OCI-LY7 (cell line): Measurements from ENCODE around the gene MGMT.

Source experiments
- EZH2phosphoT487 ChIP-seq: fragments of 200-600 bp; sonication (generic); IDR thresholded peaks from 2 replicates; pipeline ENCODE4 v1.6.1; 2018; ENCODE audit warnings: low read depth, borderline replicate concordance, mild to moderate bottlenecking, mixed run types, antibody characterized with exemption, low read length, moderate library complexity, mixed read lengths
- TF ChIP-seq, protein P1 (sequence below): fragments of 200-600 bp; sonication (generic); conservative IDR thresholded peaks from 2 replicates; pipeline ENCODE4 v1.5.1; 2014; ENCODE audit warnings: mild to moderate bottlenecking, antibody characterized with exemption, low read length, moderate library complexity, mixed read lengths

DNA sequence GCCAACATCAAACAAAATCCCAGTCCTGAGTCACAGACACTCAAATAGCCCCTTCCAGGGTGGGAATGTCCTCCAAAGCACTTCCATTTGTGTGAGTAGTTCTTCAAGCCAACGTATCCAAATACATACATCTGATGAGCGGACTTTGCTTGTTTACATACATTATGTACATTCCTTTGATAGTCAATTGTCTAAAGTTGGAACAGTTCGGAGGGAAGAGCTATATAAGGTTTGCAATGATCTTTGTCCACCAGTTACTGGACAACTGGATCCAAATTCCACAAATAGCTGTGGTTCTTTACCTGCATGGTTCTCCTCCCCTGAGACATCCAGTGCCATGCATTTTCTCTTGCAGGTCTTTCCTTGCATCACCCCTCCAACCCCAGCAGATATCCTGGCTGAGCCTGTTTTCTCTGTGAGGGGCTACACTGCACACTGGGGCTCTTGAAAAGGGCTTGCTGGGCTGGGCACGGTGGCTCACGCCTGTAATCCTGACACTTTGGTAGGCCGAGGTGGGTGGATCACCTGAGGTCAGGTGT is 4.7 kb upstream of the MGMT start:
- TF ChIP-seq, protein P1, sequence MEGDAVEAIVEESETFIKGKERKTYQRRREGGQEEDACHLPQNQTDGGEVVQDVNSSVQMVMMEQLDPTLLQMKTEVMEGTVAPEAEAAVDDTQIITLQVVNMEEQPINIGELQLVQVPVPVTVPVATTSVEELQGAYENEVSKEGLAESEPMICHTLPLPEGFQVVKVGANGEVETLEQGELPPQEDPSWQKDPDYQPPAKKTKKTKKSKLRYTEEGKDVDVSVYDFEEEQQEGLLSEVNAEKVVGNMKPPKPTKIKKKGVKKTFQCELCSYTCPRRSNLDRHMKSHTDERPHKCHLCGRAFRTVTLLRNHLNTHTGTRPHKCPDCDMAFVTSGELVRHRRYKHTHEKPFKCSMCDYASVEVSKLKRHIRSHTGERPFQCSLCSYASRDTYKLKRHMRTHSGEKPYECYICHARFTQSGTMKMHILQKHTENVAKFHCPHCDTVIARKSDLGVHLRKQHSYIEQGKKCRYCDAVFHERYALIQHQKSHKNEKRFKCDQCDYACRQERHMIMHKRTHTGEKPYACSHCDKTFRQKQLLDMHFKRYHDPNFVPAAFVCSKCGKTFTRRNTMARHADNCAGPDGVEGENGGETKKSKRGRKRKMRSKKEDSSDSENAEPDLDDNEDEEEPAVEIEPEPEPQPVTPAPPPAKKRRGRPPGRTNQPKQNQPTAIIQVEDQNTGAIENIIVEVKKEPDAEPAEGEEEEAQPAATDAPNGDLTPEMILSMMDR: no peak
- TF ChIP-seq EZH2phosphoT487: no peak
